Raji (cell line): ENCODE data around the gene C2orf42.

Experiments
- POLR2A ChIP-seq: IDR thresholded peaks from 2 replicates; pipeline ENCODE4 v1.6.1; 2011; ENCODE audit warnings: low read depth, low read length, control low read depth; ENCODE audit not compliant: insufficient read depth

C2orf42 gene

GRCh38 chr2:70115646-70116442, 75.0 kb downstream of the C2orf42 start:
- no peak for TF ChIP-seq POLR2A

GRCh38 chr2:70113359-70114070, 77.3 kb downstream of the C2orf42 start:
- TF ChIP-seq POLR2A = no peak

- no peak for TF ChIP-seq POLR2A
These were observed 78.8 kb downstream of the C2orf42 start for GRCh38 chr2:70111752-70112591.

- TF ChIP-seq POLR2A = no peak
These were observed 86.3 kb downstream of the C2orf42 start for GRCh38 chr2:70104231-70105111.

GRCh38 chr2:70103531-70104061, 87.2 kb downstream of the C2orf42 start:
- TF ChIP-seq POLR2A = no peak

- no peak for TF ChIP-seq POLR2A
These were observed 89.6 kb downstream of the C2orf42 start for GRCh38 chr2:70101174-70101573.
